Measurements from ENCODE around the gene HMGCS2.

HMGCS2 gene

DNA sequence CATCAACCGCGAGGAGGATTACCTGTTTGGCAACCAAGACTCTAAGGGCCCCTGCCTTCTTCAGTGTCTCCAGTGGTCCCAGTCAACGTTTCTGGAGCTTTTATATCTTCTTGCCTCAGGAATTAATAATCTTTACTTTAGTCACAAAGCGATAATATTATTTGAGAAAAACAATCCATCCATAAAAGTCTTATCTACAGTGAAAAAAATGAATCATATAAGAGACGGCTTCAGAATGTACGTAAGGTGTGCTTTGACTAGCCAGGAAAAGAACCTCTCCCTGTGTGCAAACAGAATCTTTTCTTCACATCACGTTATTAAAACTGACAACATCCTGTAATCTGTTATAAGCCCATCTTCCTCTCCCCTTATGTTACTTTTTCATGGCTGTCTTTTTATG lies 42.7 kb upstream of the HMGCS2 start, which contains the start of gene REG4:
REG4 (minus strand) TSS at position 74 of the 400 bp plus-strand sequence. CDS start 2,691 bp downstream, outside the sequence.
- DNase-seq (ENCODE audit: low read depth): no peak
- H3K4me3 ChIP-seq (ENCODE audit: low read depth, low read length): no peak within 1 kb of the TSS

DNA sequence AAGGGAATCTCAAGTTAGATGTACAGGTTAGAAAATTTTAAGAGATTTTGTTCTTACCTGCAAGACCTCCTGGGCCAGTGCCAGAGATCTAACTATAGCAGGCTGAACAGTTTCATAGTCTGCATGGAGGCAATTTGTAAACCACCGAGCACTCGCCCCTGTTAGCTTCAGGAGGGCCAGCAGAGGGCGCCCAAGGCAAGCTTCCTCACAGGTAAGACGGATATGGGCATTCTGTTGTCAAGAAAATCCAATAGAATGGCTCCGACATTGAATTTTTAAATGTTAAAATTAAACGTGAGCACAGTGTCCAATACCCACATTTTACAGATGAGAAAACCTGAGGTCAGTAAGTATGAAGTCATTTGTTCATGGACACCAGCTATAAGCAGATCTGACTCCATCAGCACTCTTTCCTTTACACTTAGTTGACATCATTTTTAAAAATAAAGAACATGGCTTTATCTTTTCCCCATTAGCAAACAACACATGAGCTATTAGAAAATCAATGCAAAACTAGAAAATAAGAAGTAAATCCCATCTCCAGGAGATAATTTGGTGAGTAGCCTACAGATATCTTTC lies 40.4 kb upstream of the HMGCS2 start:
- DNase-seq (ENCODE audit: low read depth): peak; percentile 50
- no peak overlapping the region for H3K4me3 ChIP-seq (ENCODE audit: low read depth, low read length)
- TF ChIP-seq, protein P1, sequence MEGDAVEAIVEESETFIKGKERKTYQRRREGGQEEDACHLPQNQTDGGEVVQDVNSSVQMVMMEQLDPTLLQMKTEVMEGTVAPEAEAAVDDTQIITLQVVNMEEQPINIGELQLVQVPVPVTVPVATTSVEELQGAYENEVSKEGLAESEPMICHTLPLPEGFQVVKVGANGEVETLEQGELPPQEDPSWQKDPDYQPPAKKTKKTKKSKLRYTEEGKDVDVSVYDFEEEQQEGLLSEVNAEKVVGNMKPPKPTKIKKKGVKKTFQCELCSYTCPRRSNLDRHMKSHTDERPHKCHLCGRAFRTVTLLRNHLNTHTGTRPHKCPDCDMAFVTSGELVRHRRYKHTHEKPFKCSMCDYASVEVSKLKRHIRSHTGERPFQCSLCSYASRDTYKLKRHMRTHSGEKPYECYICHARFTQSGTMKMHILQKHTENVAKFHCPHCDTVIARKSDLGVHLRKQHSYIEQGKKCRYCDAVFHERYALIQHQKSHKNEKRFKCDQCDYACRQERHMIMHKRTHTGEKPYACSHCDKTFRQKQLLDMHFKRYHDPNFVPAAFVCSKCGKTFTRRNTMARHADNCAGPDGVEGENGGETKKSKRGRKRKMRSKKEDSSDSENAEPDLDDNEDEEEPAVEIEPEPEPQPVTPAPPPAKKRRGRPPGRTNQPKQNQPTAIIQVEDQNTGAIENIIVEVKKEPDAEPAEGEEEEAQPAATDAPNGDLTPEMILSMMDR (IDR thresholded peaks at IDR 0.05; ENCODE audit: control insufficient read depth, extremely low read depth, insufficient read depth): peak; percentile 92

More for the DNA sequence above, 42.7 kb upstream of the HMGCS2 start, which contains the start of gene REG4:
- TF ChIP-seq, protein P1 (IDR thresholded peaks at IDR 0.05; ENCODE audit: control insufficient read depth, extremely low read depth, insufficient read depth): no peak

DNA sequence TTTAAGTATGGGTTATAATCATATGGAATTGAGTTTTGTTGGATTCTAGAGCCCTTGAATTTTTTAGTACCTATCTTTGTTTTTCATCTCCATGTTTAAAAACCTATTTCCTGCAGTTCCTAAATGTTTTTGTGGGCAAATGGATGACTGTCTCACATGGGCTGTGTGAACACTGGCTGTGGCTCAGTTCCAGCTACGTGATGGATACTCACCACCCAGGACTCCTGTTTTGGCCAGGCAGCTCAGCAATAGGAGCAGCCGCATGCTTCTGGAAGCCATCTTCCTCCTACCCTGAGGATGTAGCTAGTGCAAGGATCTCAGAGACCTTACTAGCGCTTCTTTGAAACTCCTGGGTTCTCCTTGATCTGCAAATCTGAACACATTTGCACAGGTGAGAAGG lies 39.8 kb upstream of the HMGCS2 start:
- TF ChIP-seq, protein P1 (IDR thresholded peaks at IDR 0.05; ENCODE audit: control insufficient read depth, extremely low read depth, insufficient read depth): no peak
- DNase-seq (ENCODE audit: low read depth): no peak
- no peak overlapping the region for H3K4me3 ChIP-seq (ENCODE audit: low read depth, low read length)

DNA sequence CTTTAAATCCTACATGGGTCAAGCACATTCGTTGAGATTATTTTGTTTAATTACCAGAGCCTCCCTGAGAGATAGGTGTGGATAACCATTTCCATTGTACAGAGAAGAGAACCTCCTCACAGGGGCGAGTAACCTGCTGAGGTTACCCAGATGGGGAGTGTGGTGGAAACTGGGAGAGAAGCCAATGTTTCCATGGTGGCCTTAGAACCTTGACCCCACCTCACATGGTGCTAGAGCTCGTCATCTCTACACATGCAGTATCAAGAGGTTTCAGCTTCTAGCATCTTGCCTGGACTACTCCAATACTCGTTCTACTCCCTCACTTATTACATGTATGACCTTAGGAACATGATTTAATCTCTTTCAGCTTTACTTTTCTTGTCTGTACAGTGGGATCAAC lies 37.8 kb upstream of the HMGCS2 start:
- no peak for DNase-seq (ENCODE audit: low read depth)
- H3K4me3 ChIP-seq (ENCODE audit: low read depth, low read length): no peak overlapping the region
- TF ChIP-seq, protein P1 (IDR thresholded peaks at IDR 0.05; ENCODE audit: control insufficient read depth, extremely low read depth, insufficient read depth): no peak

DNA sequence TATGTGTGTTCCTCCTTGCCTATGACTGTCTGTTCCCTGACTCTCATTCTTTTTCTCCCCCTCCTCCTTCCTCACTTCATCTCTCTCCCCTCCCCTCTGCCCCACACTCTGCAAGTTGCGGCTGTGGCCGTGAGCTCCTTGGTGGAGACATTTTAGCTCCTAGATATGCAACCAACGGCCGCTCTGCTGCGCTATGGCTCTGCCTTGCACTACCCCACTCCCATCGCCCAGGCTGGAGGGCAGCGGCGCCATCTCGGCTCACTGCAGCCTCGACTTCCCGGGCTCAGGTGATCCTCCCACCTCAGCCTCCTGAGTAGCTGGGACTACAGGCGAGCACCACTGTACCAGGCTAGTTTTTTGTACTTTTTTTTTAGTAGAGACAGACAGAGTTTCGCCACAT lies 37.0 kb upstream of the HMGCS2 start:
- TF ChIP-seq, protein P1 (IDR thresholded peaks at IDR 0.05; ENCODE audit: control insufficient read depth, extremely low read depth, insufficient read depth): no peak
- no peak overlapping the region for H3K4me3 ChIP-seq (ENCODE audit: low read depth, low read length)
- no peak for DNase-seq (ENCODE audit: low read depth)

DNA sequence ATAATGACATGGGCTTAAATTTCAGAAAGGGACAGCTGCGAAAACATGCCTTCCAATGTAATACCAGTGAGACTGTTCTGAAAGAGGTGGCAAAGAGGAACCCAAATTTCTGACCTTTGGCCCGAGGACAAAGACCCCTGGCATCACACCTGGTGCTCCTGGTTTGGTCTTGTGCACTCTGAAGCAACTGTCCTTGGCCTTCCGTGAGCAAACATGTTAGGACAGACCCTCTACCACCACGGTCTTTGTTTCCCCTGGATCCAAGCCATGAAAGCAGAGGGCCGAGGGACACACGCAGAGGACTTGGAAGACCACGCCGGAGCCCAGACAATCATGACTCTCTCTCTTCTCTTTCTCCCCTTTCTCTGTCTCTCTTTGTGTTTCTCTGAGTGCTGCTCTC lies 36.5 kb upstream of the HMGCS2 start:
- no peak for DNase-seq (ENCODE audit: low read depth)
- H3K4me3 ChIP-seq (ENCODE audit: low read depth, low read length): no peak overlapping the region
- TF ChIP-seq, protein P1 (IDR thresholded peaks at IDR 0.05; ENCODE audit: control insufficient read depth, extremely low read depth, insufficient read depth): no peak

DNA sequence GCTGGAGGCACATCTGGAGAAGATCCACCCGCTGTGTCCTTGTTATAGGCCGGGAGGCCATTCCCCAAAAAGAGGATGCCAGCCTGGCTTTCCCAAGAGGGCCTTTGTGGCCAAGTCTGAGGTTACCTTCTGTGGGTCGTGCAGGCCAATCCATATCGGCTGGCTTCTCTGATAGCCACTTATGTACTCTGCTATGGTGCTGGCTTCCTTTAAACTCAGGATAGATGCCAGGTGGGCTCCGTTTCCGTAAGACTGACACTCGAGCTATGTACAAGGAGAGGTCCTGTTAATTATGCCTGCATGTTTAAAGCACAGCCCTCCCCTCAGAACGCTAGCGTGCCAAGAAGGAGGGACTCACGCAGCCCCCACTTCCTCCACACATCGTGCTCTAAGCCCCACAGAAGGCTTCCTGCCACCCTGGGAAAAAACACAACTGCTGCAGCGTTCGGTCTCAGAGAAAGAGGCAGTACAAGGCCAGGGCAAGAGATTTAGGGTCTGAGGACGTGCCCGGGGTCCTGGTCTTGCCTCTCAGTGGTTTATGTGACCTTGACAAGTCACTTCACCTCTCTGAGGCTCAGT lies 31.0 kb upstream of the HMGCS2 start:
- no peak overlapping the region for H3K4me3 ChIP-seq (ENCODE audit: low read depth, low read length)
- no peak for DNase-seq (ENCODE audit: low read depth)
- TF ChIP-seq, protein P1 (IDR thresholded peaks at IDR 0.05; ENCODE audit: control insufficient read depth, extremely low read depth, insufficient read depth): no peak
